GM12872 (cell line): ENCODE data around the gene LUC7L3.

Experiments used
- CTCF ChIP-seq: IDR thresholded peaks from 3 replicates; pipeline ENCODE4 v1.5.1; 2011; ENCODE audit warnings: low read depth, mild to moderate bottlenecking, low read length, moderate library complexity; ENCODE audit not compliant: insufficient read depth

The LUC7L3 gene

GRCh38 chr17:50778471-50778870 lies 59.1 kb downstream of the LUC7L3 start:
- no peak for TF ChIP-seq CTCF

GRCh38 chr17:50778988-50779387 lies 59.6 kb downstream of the LUC7L3 start:
- no peak for TF ChIP-seq CTCF

GRCh38 chr17:50779747-50780353 lies 60.4 kb downstream of the LUC7L3 start:
- TF ChIP-seq CTCF = no peak

- TF ChIP-seq CTCF = no peak
These were observed 61.8 kb downstream of the LUC7L3 start for GRCh38 chr17:50781167-50781566.

GRCh38 chr17:50783193-50783660 lies 63.8 kb downstream of the LUC7L3 start:
- peak; percentile 99 for TF ChIP-seq CTCF

- TF ChIP-seq CTCF = no peak
These were observed 64.5 kb downstream of the LUC7L3 start for GRCh38 chr17:50783905-50784304.

GRCh38 chr17:50785126-50785525 lies 65.7 kb downstream of the LUC7L3 start:
- TF ChIP-seq CTCF = no peak
